HG03095 (cell line): ENCODE results near the gene SMS.

Experiments
- ATAC-seq: cut with Tn5 transposase; IDR thresholded peaks from one replicate; pipeline ENCODE4 v1.9.1; 2021; ENCODE audit warnings: moderate library complexity; ENCODE audit not compliant: unreplicated experiment

Gene SMS

DNA sequence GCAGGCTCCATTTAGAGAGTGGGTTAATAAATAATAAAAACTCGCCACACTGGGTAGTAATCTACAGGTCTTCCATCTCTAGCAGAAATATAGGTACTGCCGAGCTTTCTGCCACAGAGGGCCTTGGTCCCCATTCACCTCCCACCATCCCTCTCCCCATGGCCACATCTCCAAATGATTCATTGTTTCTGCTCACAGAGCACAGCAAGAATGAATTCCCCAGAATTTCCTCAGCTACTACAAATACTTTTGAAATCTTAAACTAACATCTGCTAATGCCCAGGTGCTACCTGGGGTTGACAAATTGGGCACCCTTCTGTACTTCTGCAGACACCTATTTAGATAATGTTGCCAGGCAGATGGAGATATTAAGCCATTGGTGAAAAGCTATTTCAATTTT lies 96.7 kb downstream of the SMS start:
- no peak for ATAC-seq

DNA sequence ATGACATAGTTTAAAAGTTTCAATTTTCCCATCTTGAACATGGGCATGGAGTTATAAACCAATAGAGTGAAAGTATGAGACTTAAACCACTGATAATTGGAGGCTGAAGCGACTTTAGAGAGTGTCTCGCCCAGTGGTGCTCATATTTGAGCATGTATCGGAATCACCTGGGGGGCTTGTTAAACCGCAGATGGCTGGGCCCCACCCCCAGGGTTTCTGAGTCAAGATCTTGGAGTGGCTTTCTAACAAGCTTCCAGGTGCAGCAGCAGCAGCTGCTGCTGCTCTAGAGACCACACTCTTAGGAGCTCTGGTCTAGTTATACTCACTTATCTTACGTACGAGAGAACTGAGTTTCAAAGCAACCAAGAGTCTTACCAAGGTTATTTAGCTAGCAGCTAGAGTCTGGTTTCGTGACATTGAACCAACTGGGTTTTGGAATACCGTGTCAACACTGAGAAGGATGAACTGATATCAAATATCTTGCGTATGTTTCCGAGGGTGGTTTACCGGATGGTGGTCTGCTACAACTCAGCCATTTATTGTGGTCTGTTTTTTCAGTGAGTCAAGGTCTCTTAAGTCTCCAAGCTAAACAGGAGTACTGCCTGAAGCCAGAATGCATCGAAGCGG lies 97.5 kb downstream of the SMS start:
- no peak for ATAC-seq

DNA sequence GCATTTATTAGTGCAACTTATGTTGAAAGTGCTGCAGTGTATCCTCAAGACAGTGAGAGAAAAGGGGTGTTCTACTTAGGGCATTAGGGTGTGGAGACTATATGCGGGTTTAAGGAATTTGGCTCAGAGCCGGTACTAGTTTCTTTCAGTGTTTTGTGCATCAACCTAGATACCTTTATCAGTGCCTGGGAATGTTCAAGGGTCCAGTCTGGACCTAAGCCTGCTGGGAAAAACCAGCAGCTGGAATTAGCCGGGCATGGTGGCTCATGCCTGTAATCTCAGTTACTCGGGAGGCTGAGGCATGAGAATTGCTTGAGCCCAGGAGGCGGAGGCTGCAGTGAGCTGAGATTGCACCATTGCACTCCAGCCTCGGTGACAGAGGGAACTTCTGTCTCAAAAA lies 99.0 kb downstream of the SMS start:
- no peak for ATAC-seq

DNA sequence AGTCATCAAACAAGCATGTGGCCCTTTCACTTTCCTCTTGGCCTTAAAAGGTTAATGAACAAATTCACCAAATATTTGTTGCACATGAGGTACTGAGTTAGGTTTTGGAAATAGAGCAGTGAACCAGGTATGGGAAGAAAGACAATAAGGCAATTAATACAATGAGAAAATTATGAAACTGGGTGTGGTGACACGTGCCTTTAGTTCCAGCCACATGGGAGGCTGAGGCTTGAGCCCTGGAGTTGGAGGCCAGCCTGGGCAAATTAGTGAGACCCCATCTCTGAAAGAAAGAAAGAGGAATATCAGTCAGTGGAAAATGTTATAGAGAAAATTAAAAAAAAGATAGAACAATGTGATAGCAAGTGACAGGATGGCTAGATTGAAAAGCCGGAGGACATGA lies 99.7 kb downstream of the SMS start:
- no peak for ATAC-seq

DNA sequence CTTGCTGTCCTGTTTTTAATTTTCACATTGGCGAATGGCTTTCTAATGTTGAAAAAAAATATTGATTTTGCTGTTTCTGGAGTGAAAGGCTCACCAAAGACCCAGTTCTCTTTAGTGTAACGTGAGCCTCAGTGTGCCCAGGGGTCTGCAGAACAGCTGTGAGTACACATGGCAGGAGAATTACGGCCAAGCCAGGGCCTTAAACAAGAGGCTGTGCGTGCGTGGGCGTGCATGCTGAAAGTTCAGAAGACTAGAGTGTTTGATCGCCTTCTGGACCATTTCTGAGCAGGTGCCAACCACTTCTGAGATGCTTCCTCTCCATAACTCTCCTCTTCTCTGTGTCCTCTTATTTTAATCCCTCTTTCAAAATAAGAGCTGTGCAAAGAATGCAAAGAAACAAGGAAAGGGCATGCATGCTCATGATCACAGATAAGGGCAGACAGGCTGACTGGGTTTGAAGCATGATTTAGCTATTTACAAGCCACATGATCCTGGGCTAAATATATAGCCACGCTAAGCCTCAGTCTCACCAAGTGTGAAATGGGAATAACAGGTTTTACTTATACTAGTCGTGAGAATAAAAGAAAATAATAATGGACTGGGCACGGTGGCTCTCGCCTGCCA lies 101.5 kb downstream of the SMS start:
- ATAC-seq: no peak

DNA sequence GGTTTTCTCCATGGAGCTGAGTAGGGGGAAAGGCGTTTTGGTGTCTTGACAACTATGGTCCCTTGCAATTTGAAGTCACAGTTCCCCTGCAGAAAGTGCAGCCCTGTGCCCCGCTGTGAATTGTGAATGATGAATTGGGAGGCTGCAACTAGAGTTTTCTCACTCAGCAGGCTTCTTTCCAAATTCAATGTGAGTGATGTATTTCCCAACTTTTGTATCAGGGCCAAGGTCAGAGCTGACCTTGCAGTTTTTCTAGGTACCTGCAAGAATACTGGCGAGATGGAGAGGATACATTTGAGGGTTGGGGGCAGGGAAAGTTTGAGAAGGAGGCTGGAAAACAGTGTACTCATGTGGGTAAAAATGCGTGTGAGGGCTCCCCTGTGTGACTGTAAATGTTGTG lies 103.4 kb downstream of the SMS start:
- ATAC-seq: no peak
